K562 (cell line): Measurements from ENCODE around the gene SDCCAG8. TPM values are rescaled to one million over a fixed set of nuclear protein-coding genes. Genes with fewer than 3 reads are reported as not detected.

Source experiments
- ATAC-seq: fragments of 200-7000 bp; cut with Tn5 transposase; 3 replicates; pipeline ENCODE4 v1.9.1; 2020; ENCODE audit warnings: moderate library complexity
- BruUV-seq: library from RNA; stranded (reverse); fragments of 400-500 nt; replicated peaks from 2 replicates; lab custom pipeline; 2021; lab: Mats Ljungman, UMichigan
- CTCF ChIA-PET: fragments of 300-600 bp; formaldehyde crosslinking; extraction: SDS; loops from one replicate; lab custom pipeline; 2021; ENCODE audit warnings: low intra/inter-chr PET ratio; lab: Yijun Ruan, JAX
- POLR2A ChIA-PET: fragments of 300-600, 350-650 bp; sonication (Branson Sonifier 250); formaldehyde crosslinking; extraction: SDS; loops from one replicate; lab custom pipeline; 2021; ENCODE audit warnings: antibody characterized with exemption, inconsistent platforms; lab: Yijun Ruan, JAX
- DNase-seq, 4 experiments: peaks; one replicate each; pipeline versions ENCODE4 v3.0.0 to v3.0.0-alpha.2; 2011 to 2018; ENCODE audit warnings: low spot score in 3 of 4, mixed read lengths in 3 of 4; ENCODE audit errors: extremely low read depth in 1 of 4
- FAIRE-seq: peaks from 2 replicates; lab custom pipeline; 2011; peaks lifted over from hg19 to GRCh38; lab: Jason Lieb, UNC
- H2AFZ ChIP-seq: 2 replicates; pipeline ENCODE4 v1.6.0; 2011; ENCODE audit warnings: low read depth, low read length, control low read depth, inconsistent platforms
- H3K27ac ChIP-seq: fragments of 200-600 bp; 3 replicates; pipeline ENCODE4 v1.8.0; 2011; ENCODE audit warnings: low read depth, mild to moderate bottlenecking, control low read depth, inconsistent platforms, low read length, moderate library complexity, mixed read lengths; ENCODE audit errors: extremely low read depth
- H3K27me3 ChIP-seq, 2 experiments: fragments of 300-600 bp in 1 of 2; 2 replicates in 1 of 2; 3 replicates in 1 of 2; pipeline versions ENCODE4 v1.6.0 to v1.8.0; 2011; ENCODE audit warnings: inconsistent platforms in 2 of 2, low read length in 2 of 2, mild to moderate bottlenecking in 1 of 2, mixed read lengths in 1 of 2, moderate library complexity in 1 of 2; ENCODE audit not compliant: control insufficient read depth in 2 of 2, insufficient read depth in 2 of 2
- H3K36me3 ChIP-seq: fragments of 300-600 bp; 3 replicates; pipeline ENCODE4 v1.8.0; 2011; ENCODE audit warnings: mild to moderate bottlenecking, low read length, inconsistent platforms; ENCODE audit not compliant: control insufficient read depth, insufficient read depth
- H3K4me1 ChIP-seq, 2 experiments: fragments of 200-600 bp in 1 of 2; replicated peaks in 1 of 2; 2 replicates in 1 of 2; 3 replicates in 1 of 2; pipeline versions ENCODE4 v1.5.1 to v1.8.0; 2011; ENCODE audit warnings: inconsistent platforms in 2 of 2, low read length in 2 of 2, mild to moderate bottlenecking in 1 of 2, mixed read lengths in 1 of 2, moderate library complexity in 1 of 2; ENCODE audit not compliant: control insufficient read depth in 2 of 2, insufficient read depth in 2 of 2
- H3K4me2 ChIP-seq: 2 replicates; pipeline ENCODE4 v1.6.1; 2011; ENCODE audit warnings: low read length, control low read depth, inconsistent platforms, mixed read lengths; ENCODE audit not compliant: insufficient read depth
- H3K4me3 ChIP-seq: fragments of 200-600 bp; sonication (generic), shearing (Covaris generic); 2 replicates; pipeline ENCODE4 v1.5.1; 2016; ENCODE audit warnings: control low read depth, inconsistent platforms
- H3K79me2 ChIP-seq: fragments of 200-600 bp; 3 replicates; pipeline ENCODE4 v1.8.0; 2011; ENCODE audit warnings: low read length, inconsistent platforms; ENCODE audit not compliant: control insufficient read depth, insufficient read depth
- H3K9ac ChIP-seq, 2 experiments: 2 replicates each; pipeline versions ENCODE4 v1.6.0 to v1.6.1; 2011; ENCODE audit warnings: low read depth in 2 of 2, low read length in 2 of 2, control low read depth in 1 of 2, inconsistent platforms in 1 of 2, mild to moderate bottlenecking in 1 of 2, mixed read lengths in 1 of 2; ENCODE audit not compliant: insufficient read depth in 1 of 2
- H3K9me1 ChIP-seq: one replicate; pipeline ENCODE4 v1.6.0; 2011; ENCODE audit warnings: inconsistent platforms, mild to moderate bottlenecking, low read length, moderate library complexity; ENCODE audit not compliant: control insufficient read depth, insufficient read depth
- H3K9me3 ChIP-seq: replicated peaks from 2 replicates; pipeline ENCODE4 v1.5.1; 2011; ENCODE audit warnings: low read depth, low read length, inconsistent platforms; ENCODE audit not compliant: control insufficient read depth, insufficient read depth
- H4K20me1 ChIP-seq: replicated peaks from 2 replicates; pipeline ENCODE4 v1.6.1; 2011; ENCODE audit warnings: low read length, inconsistent platforms, mixed read lengths; ENCODE audit not compliant: control insufficient read depth, insufficient read depth
- ATF1 ChIP-seq, 2 experiments: fragments of 450-650 bp in 1 of 2; IDR thresholded peaks; 2 replicates each; pipeline ENCODE4 v1.6.1; 2016; ENCODE audit warnings: missing compliant biosample characterization in 1 of 2, missing genetic modification characterization in 1 of 2
- FOSL1 ChIP-seq: fragments of 200-800 bp; sonication (Bioruptor generic); conservative IDR thresholded peaks from 2 replicates; pipeline ENCODE4 v1.6.1; 2016; ENCODE audit warnings: missing genetic modification characterization, missing compliant biosample characterization
- JUN ChIP-seq, 2 experiments: sonication (generic) in 1 of 2; formaldehyde crosslinking in 1 of 2; IDR thresholded peaks; 2 replicates each; pipeline versions ENCODE4 v1.6.1 to v1.8.0; 2012 to 2022; ENCODE audit warnings: borderline replicate concordance in 2 of 2, mild to moderate bottlenecking in 2 of 2, improper control_type of control experiment in 1 of 2, low read depth in 1 of 2, low read length in 1 of 2, missing genetic modification reagents in 1 of 2
- MEIS2 ChIP-seq: fragments of 450-650 bp; IDR thresholded peaks from 2 replicates; pipeline ENCODE4 v1.6.1; 2014; ENCODE audit warnings: mild to moderate bottlenecking; ENCODE audit not compliant: partially characterized antibody
- NR2C2 ChIP-seq, 2 experiments: fragments of 200-800 bp in 1 of 2; sonication (Bioruptor generic) in 1 of 2; sonication (generic) in 1 of 2; formaldehyde crosslinking in 1 of 2; IDR thresholded peaks; 2 replicates each; pipeline versions ENCODE4 v1.6.1 to v1.8.0; 2016 to 2022; ENCODE audit warnings: mild to moderate bottlenecking in 1 of 2, missing compliant biosample characterization in 1 of 2, missing genetic modification characterization in 1 of 2, missing genetic modification reagents in 1 of 2
- TCF3 ChIP-seq: sonication (generic); formaldehyde crosslinking; IDR thresholded peaks from 2 replicates; pipeline ENCODE4 v1.4.0; 2020; ENCODE audit warnings: mild to moderate bottlenecking, missing genetic modification reagents
- ZNF282 ChIP-seq: sonication (generic); formaldehyde crosslinking; IDR thresholded peaks from 2 replicates; pipeline ENCODE4 v1.8.1; 2023; ENCODE audit warnings: missing genetic modification reagents
- ZNF584 ChIP-seq: fragments of 200-800 bp; sonication (Bioruptor generic); IDR thresholded peaks from 2 replicates; pipeline ENCODE4 v1.6.1; 2016; ENCODE audit warnings: low read depth, mild to moderate bottlenecking, missing genetic modification characterization, missing compliant biosample characterization
- ZNF589 ChIP-seq: fragments of 200-800 bp; sonication (Bioruptor generic); IDR thresholded peaks from 2 replicates; pipeline ENCODE4 v1.6.1; 2016; ENCODE audit warnings: low read depth, missing genetic modification characterization, missing compliant biosample characterization
- WGBS: fragments of 100-300 bp; shearing (Covaris generic); methylation state at CpG from one replicate; pipeline ENCODE4 v1.1.6; 2016; ENCODE audit warnings: low coverage, mixed read lengths; ENCODE audit not compliant: insufficient coverage; ENCODE audit errors: missing lambda C conversion rate; 5-methylcytosine and 5-hydroxymethylcytosine counted together
- in situ Hi-C: fragments of 300-500 bp; cut with MboI; formaldehyde crosslinking; loops from 4 replicates; pipeline ENCODE4 v1.15.0; 2018; ENCODE audit warnings: inconsistent platforms, mixed read lengths
- intact Hi-C: fragments of 100-400 bp; cut with micrococcal nuclease; formaldehyde crosslinking; loops from 2 replicates; pipeline ENCODE4 v1.14.2; 2022
- polyA plus RNA-seq, 8 experiments: library from polyadenylated mRNA; depleted of rRNA in 4 of 8; stranded (reverse) in 5 of 8; unstranded in 3 of 8; fragments of >200 nt; fragmentation: Nextera tagmentation in 2 of 8; fragmentation: Illumina TruSeq in 1 of 8; extraction: Ambion mirVana in 2 of 8; extraction: Trizol in 1 of 8; gene quantifications; 2 replicates each; pipeline versions ENCODE4 v1.2.1 to v1.2.3, GENCODE V29; 2011 to 2014; ENCODE audit warnings: inconsistent platforms in 1 of 8, missing spikeins in 1 of 8
- total RNA-seq, 7 experiments: library from RNA; depleted of rRNA in 6 of 7; stranded (reverse); fragments of >200 nt in 6 of 7; fragmentation: Illumina TruSeq in 2 of 7; extraction: Trizol in 2 of 7; gene quantifications; 2 replicates each; pipeline versions ENCODE4 v1.2.1 to v1.2.3, GENCODE V29; 2011 to 2021; ENCODE audit warnings: low replicate concordance in 1 of 7
- TF ChIP-seq, protein P1 (sequence below), 2 experiments: fragments of 450-650 bp in 1 of 2; sonication (generic) in 1 of 2; formaldehyde crosslinking in 1 of 2; IDR thresholded peaks in 1 of 2; conservative IDR thresholded peaks in 1 of 2; 2 replicates each; pipeline versions ENCODE4 v1.6.1 to v1.8.1; 2016 to 2023; ENCODE audit warnings: mild to moderate bottlenecking in 2 of 2, moderate library complexity in 2 of 2, inconsistent platforms in 1 of 2, missing genetic modification reagents in 1 of 2

The SDCCAG8 gene
- total and polyA plus RNA-seq, 9 of the 15 experiments (the other 6 are each of a cell fraction or from before 2014, with no cell fraction given) = 17.9 to 36.7 (median 25.4) TPM

- DNase-seq = no peak
- H3K27me3 ChIP-seq = peaks cover 0 to 12% of the 10 kb centered on the region in 2 experiments; a peak in 4 of 5 replicates
- CTCF ChIA-PET = no interaction called here
- TF ChIP-seq ZNF282 (CRISPR knock-in tag) (no peak), ATF1 (CRISPR knock-in tag; IDR thresholded peaks at IDR 0.05) (no peak), ATF1 (tag; IDR thresholded peaks at IDR 0.05) (0 out of 2 replicates have a peak, but pooled peaks have one; percentile 40), MEIS2 (peak; percentile 62), ZNF589 (CRISPR knock-in tag) (0 out of 2 replicates have a peak, but pooled peaks have one; percentile 32), JUN (IDR thresholded peaks at IDR 0.05; ENCODE audit: borderline replicate concordance, low read depth, low read length) (peak; percentile 54; the same call in 1 of the 2 replicates), JUN (CRISPR knock-in tag; IDR thresholded peaks at IDR 0.05; ENCODE audit: borderline replicate concordance) (no peak), NR2C2 (CRISPR knock-in tag; IDR thresholded peaks at IDR 0.05) (no peak), NR2C2 (tag; IDR thresholded peaks at IDR 0.05) (peak; percentile 65; the same call in 1 of the 2 replicates), ZNF584 (CRISPR knock-in tag) (0 out of 2 replicates have a peak, but pooled peaks have one; percentile 41), TCF3 (no peak), FOSL1 (tag) (0 out of 2 replicates have a peak, but pooled peaks have one; percentile 25)
- TF ChIP-seq, protein P1, sequence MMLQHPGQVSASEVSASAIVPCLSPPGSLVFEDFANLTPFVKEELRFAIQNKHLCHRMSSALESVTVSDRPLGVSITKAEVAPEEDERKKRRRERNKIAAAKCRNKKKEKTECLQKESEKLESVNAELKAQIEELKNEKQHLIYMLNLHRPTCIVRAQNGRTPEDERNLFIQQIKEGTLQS (IDR thresholded peaks at IDR 0.05) = peak; percentile 59
- TF ChIP-seq, protein P1 (CRISPR knock-in tag; conservative IDR thresholded peaks at IDR 0.05) = no peak
- TF ChIP-seq, all 486 proteins: peak for 8
- Histone ChIP-seq H3K9me1 (no peaks in the 10 kb centered on the region), H3K4me1 (peaks cover 0 to 16% of the 10 kb centered on the region in 2 experiments; a peak in 3 of 5 replicates), H3K9ac (no peak overlapping the region), H3K79me2 (no peaks in the 10 kb centered on the region), H3K9me3 (no peaks in the 10 kb centered on the region), H3K4me2 (no peak overlapping the region), H4K20me1 (no peaks in the 10 kb centered on the region), H2AFZ (no peak overlapping the region), H3K4me3 (no peak overlapping the region), H3K27ac (no peak overlapping the region), H3K36me3 (no peaks in the 10 kb centered on the region)
- FAIRE-seq = no peak
- ATAC-seq = no peak
- intact Hi-C loops (no loop called here), in situ Hi-C loops (no loop called here)
- BruUV-seq = no TSS peak
- POLR2A ChIA-PET = interaction anchor here (0.8 to 1.4 kb wide), 2 partner anchors 10 to 18 kb away, joined by 3 to 4 read pairs; no protein-coding TSS in a partner anchor
- WGBS = 10% methylated on average over 8 of the region's 8 CpGs
Observed at GRCh38 chr1:243503155-243503554, 247.3 kb downstream of the SDCCAG8 start.
